Stomach (tissue), 9 donors: ENCODE data around the gene GNAI1. TPM values are rescaled to one million over a fixed set of nuclear protein-coding genes. Genes with fewer than 3 reads are reported as not detected.
"Not testable (repeated sequence)": the region's sequence is repeated elsewhere in the genome, so short reads cannot be mapped to it uniquely, and the experiment has no call there.

Experiments
- DNase-seq, 2 donors: peaks; one replicate each; pipeline versions ENCODE4 v3.0.0 to v3.0.0-alpha.2; 2013 to 2019
- H3K27ac ChIP-seq, 5 donors: fragments of 200-600 bp in 4 of 5; sonication (generic) in 4 of 5; one replicate each; pipeline ENCODE4 v1.5.1; 2013 to 2019; ENCODE audit warnings: mild to moderate bottlenecking in 1 of 5, moderate library complexity in 1 of 5
- H3K27me3 ChIP-seq, 3 donors: fragments of 200-600 bp; sonication (generic); one replicate each; pipeline ENCODE4 v1.5.1; 2017 to 2019; ENCODE audit warnings: mixed run types in 1 of 3
- H3K36me3 ChIP-seq, 4 donors: fragments of 200-600 bp; sonication (generic); 1 replicate in 3 of 4; 2 replicates in 1 of 4; pipeline ENCODE4 v1.5.1; 2016 to 2019
- H3K4me1 ChIP-seq, 4 donors: fragments of 200-600 bp; sonication (generic); one replicate each; pipeline ENCODE4 v1.5.1; 2016 to 2019
- H3K4me3 ChIP-seq, 4 donors: fragments of 200-600 bp; sonication (generic) in 3 of 4; one replicate each; pipeline ENCODE4 v1.5.1; 2016 to 2019; ENCODE audit warnings: mild to moderate bottlenecking in 1 of 4
- H3K9me3 ChIP-seq, 4 donors: fragments of 200-600 bp; sonication (generic); one replicate each; pipeline ENCODE4 v1.5.1; 2016 to 2019
- EP300 ChIP-seq: sonication (generic); formaldehyde crosslinking; IDR thresholded peaks from one replicate; pipeline ENCODE4 v1.6.1; 2017; ENCODE audit warnings: antibody characterized with exemption
- POLR2A ChIP-seq, 4 donors: fragments of 450-650 bp; IDR thresholded peaks; one replicate each; pipeline ENCODE4 v1.6.1; 2016; ENCODE audit warnings: antibody characterized with exemption in 4 of 4, control low read depth in 2 of 4, mild to moderate bottlenecking in 1 of 4, moderate library complexity in 1 of 4
- POLR2AphosphoS5 ChIP-seq, 3 donors: sonication (generic); formaldehyde crosslinking; IDR thresholded peaks; one replicate each; pipeline ENCODE4 v1.6.1; 2016; ENCODE audit warnings: antibody characterized with exemption in 3 of 3
- WGBS, 5 donors: extraction: QIAGEN DNeasy Blood & Tissue Kit in 3 of 5; methylation state at CpG; one replicate each; pipeline versions ENCODE4 v1.1.5 to v1.1.7; 2013 to 2018; 5-methylcytosine and 5-hydroxymethylcytosine counted together
- intact Hi-C: fragments of 100-400 bp; cut with DNase I; formaldehyde crosslinking; loops from one replicate; pipeline ENCODE4 v1.15.1; 2023; ENCODE audit warnings: low total_unique reads
- polyA plus RNA-seq, 3 donors: library from polyadenylated mRNA; stranded (reverse); fragments of 200-250 nt; gene quantifications; one replicate each; pipeline ENCODE4 v1.2.3, GENCODE V29; 2013
- total RNA-seq, 5 donors: library from RNA; depleted of rRNA; stranded (reverse); fragments of >200 nt; gene quantifications; one replicate each; pipeline versions ENCODE4 v1.1.0 to v1.2.3, GENCODE V29; 2014 to 2016
- TF ChIP-seq, protein P1 (sequence below), 7 experiments: fragments of 450-650 bp in 4 of 7; fragments of 200-600 bp in 3 of 7; sonication (generic) in 3 of 7; IDR thresholded peaks; one replicate each; pipeline ENCODE4 v1.5.1; 2016 to 2019; ENCODE audit warnings: antibody characterized with exemption in 7 of 7, control low read depth in 2 of 7, mild to moderate bottlenecking in 1 of 7
- donor health status: healthy with polysubstance abuse.
- donor health status: Bipolar disorder and iron deficiency.
- donor health status: healthy.

The GNAI1 gene
- total and polyA plus RNA-seq, 8 donors, result 2.6 to 62.4 (median 27.5) TPM

DNA sequence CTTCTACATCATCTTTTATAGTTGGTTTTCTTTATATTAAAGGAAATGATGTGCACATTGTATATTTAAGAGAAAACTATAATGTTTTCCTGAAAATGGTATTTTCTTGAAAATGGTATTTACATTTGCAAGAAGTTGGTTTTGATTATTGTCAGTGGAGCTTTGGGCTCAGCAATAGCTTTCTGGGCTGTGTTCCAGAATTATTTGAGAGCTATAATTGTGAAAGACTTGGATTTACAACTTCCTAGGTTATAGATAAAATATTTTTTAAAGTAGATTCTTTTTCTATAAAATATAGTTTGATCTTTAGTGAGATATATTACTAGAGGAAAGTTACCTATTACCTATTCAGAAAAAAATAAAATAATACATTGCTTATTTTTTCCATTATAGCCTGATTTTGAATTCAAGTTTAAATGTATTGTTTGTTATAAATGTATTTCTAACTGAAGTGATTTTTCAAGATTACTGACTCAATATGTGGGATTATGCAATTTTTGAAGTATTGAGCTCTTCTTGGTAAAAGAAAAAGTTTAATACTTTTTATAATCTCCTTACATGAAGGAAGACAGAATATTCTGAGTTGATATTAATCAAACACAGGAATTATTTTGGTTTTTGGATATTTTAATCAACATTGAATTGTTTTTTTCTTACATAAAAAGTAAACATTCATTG is 20.2 kb downstream of the GNAI1 start:
- Histone ChIP-seq H3K9me3 (no peaks in the 10 kb centered on the region), H3K27me3 (no peaks in the 10 kb centered on the region), H3K4me1 (peaks cover 14 to 87% (median 41%) of the 10 kb centered on the region in 4 donors), H3K27ac (no peak overlapping the region), H3K36me3 (no peaks in the 10 kb centered on the region), H3K4me3 (no peak overlapping the region)
- intact Hi-C loops, result no loop called here
- TF ChIP-seq POLR2AphosphoS5 (IDR thresholded peaks at IDR 0.05), result no peak
- TF ChIP-seq, protein P1, sequence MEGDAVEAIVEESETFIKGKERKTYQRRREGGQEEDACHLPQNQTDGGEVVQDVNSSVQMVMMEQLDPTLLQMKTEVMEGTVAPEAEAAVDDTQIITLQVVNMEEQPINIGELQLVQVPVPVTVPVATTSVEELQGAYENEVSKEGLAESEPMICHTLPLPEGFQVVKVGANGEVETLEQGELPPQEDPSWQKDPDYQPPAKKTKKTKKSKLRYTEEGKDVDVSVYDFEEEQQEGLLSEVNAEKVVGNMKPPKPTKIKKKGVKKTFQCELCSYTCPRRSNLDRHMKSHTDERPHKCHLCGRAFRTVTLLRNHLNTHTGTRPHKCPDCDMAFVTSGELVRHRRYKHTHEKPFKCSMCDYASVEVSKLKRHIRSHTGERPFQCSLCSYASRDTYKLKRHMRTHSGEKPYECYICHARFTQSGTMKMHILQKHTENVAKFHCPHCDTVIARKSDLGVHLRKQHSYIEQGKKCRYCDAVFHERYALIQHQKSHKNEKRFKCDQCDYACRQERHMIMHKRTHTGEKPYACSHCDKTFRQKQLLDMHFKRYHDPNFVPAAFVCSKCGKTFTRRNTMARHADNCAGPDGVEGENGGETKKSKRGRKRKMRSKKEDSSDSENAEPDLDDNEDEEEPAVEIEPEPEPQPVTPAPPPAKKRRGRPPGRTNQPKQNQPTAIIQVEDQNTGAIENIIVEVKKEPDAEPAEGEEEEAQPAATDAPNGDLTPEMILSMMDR (IDR thresholded peaks at IDR 0.05), result no peak
- no peak for TF ChIP-seq EP300
- no peak for TF ChIP-seq POLR2A (IDR thresholded peaks at IDR 0.05)
- no peak for DNase-seq

DNA sequence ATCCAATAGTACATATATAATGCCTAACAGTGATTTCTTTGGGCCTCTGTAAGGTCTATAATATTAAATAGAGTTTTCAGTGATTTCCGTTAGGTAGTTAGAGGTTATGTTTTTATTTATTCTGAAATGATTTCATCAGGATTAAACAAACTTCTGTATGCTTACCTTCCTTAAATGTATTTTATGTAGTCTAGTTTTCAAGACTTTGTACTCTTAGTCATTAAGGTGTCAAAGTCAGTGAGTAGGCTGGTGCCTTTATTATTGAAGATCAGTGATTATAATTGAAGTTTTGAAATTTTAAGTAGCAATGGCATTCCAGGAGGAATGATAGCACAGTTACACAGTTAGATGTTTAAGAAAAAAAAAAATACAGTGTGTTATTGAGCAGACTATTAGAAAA is 20.7 kb downstream of the GNAI1 start:
- DNase-seq, result no peak
- Histone ChIP-seq H3K27ac (no peak overlapping the region), H3K4me3 (no peak overlapping the region), H3K4me1 (peaks cover 14 to 88% (median 41%) of the 10 kb centered on the region in 4 donors), H3K36me3 (no peaks in the 10 kb centered on the region), H3K9me3 (no peaks in the 10 kb centered on the region), H3K27me3 (no peaks in the 10 kb centered on the region)
- TF ChIP-seq, protein P1 (IDR thresholded peaks at IDR 0.05), result no peak
- TF ChIP-seq EP300 (no peak), POLR2A (IDR thresholded peaks at IDR 0.05) (no peak)
- intact Hi-C loops, result no loop called here
- WGBS, 5 donors, result 50 to 68% (median 60%) methylated on average over 1 of the region's 1 CpG

DNA sequence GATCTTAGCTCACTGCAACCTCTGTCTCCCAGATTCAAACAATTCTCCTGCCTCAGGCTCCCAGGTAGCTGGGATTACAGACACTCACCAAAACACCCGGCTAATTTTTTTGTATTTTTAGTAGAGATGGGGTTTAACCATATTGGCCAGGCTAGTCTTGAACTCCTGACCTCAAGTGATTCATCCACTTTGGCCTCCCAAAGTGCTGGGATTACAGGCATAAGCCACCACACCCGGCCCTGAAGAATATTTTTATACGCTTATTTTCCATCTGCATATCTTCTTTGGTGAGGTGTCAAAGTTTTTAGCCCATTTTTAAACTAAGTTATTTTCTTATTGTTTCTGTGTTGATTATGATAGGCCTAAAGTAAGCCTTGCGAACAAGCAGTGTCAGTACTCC is 23.1 kb downstream of the GNAI1 start:
- H3K36me3 ChIP-seq, H3K9me3 ChIP-seq, H3K4me3 ChIP-seq, intact Hi-C loops, H3K27me3 ChIP-seq, H3K27ac ChIP-seq, DNase-seq: not testable (repeated sequence)
- 72 to 85% (median 81%) methylated on average over 4 of the region's 4 CpGs for WGBS, 5 donors
- peaks cover 8 to 82% (median 40%) of the 10 kb centered on the region in 4 donors for H3K4me1 ChIP-seq

DNA sequence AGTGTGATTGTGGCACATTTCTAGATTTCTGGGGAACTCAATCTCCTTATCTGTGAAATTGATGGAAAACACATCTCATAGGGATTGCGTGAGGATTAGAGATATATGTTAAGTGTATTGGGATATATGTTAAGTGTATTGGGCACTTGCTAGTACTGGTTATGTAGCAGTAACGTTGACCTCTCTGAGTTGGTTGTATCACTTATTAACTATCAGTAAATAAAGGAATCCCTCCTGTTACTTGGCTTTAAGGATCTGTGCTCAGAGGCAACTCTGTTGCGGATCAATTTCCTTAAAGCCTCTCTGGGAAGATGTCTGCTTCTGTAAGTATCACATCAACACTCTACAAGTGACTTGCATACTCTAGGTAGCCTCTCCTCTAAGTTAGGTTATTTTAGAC is 25.2 kb downstream of the GNAI1 start:
- 72 to 88% (median 77%) methylated on average over 3 of the region's 3 CpGs for WGBS, 5 donors
- peaks cover 0 to 69% (median 27%) of the 10 kb centered on the region in 4 donors for H3K4me1 ChIP-seq
- H3K9me3 ChIP-seq, result no peaks in the 10 kb centered on the region
- TF ChIP-seq, protein P1 (IDR thresholded peaks at IDR 0.05), result no peak
- TF ChIP-seq EP300 (no peak), POLR2A (IDR thresholded peaks at IDR 0.05) (no peak), POLR2AphosphoS5 (IDR thresholded peaks at IDR 0.05) (no peak)
- no peaks in the 10 kb centered on the region for H3K27me3 ChIP-seq
- no peak overlapping the region for H3K4me3 ChIP-seq
- no peak overlapping the region for H3K27ac ChIP-seq
- H3K36me3 ChIP-seq, result no peaks in the 10 kb centered on the region
- DNase-seq, result no peak
- intact Hi-C loops, result no loop called here

DNA sequence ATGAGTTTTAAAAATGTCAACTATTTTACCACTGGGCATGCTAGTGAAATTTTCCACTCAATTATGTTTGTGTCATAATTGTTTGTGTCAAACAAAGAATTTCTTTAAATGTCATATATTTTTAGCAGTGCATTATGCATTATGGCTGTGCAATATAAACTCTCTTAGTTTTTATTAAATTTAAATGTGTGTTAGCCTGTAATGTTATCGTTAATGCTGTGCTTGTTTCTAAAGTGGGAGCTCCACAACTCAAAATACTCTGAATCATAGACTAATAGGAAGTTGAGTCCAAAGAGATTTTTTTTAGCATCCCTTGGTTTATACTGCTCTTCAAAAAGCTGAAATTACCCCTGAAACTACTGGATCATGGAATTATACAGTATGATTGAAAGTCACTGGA is 26.8 kb downstream of the GNAI1 start:
- peaks cover 0 to 69% (median 34%) of the 10 kb centered on the region in 4 donors for H3K4me1 ChIP-seq
- peak overlapping the region in 1 of 5 donors; percentile 31 for H3K27ac ChIP-seq
- TF ChIP-seq POLR2AphosphoS5 (IDR thresholded peaks at IDR 0.05), result no peak
- TF ChIP-seq, protein P1 (IDR thresholded peaks at IDR 0.05), result no peak
- no peak for TF ChIP-seq EP300
- TF ChIP-seq POLR2A (IDR thresholded peaks at IDR 0.05), result no peak
- DNase-seq, result no peak
- H3K27me3 ChIP-seq, result no peaks in the 10 kb centered on the region
- H3K36me3 ChIP-seq, result no peaks in the 10 kb centered on the region
- 43 to 61% (median 51%) methylated on average over 1 of the region's 1 CpG for WGBS, 5 donors
- intact Hi-C loops, result no loop called here
- no peaks in the 10 kb centered on the region for H3K9me3 ChIP-seq
- no peak overlapping the region for H3K4me3 ChIP-seq
